ENCODE data around the gene EP400. TPM values are rescaled to one million over a fixed set of nuclear protein-coding genes. Genes with fewer than 3 reads are reported as not detected.

Gene EP400
- total and polyA plus RNA-seq, 2 of the 4 experiments (the other 2 are of a cell fraction) = 4.3 to 11.4 TPM

DNA sequence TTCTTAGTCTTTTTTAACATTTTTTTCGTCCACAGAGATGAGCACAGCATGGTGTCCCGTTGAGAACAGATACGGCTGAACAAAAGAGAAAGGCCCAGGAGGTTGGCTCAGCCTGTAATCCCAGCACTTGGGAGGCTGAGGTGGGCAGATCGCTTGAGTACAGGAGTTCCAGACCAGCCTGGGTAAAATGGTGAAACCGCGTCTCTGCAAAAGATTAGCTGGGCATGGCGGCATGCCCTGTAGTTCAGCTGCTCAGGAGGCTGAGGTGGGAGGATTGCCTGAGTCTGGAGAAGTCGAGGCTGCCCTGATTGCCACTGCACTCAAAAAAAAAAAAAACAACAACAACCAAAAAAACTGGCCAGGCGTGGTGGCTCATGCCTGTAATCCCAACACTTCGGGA, 5.9 kb upstream of the EP400 start:
- TF ChIP-seq CHD1 (IDR thresholded peaks at IDR 0.05; ENCODE audit: low read depth, low read length) (no peak), RAD21 (IDR thresholded peaks at IDR 0.05; ENCODE audit: low read length) (no peak), BHLHE40 (IDR thresholded peaks at IDR 0.05; ENCODE audit: low read depth, low read length) (no peak), SMC3 (IDR thresholded peaks at IDR 0.05; ENCODE audit: low read depth, low read length) (no peak), RCOR1 (IDR thresholded peaks at IDR 0.05; ENCODE audit: insufficient replicate concordance, low read length) (no peak), CEBPB (IDR thresholded peaks at IDR 0.05; ENCODE audit: low read depth, low read length) (no peak), MAFK (IDR thresholded peaks at IDR 0.05; ENCODE audit: low read depth, low read length) (no peak), RFX5 (IDR thresholded peaks at IDR 0.05; ENCODE audit: low read depth, low read length) (no peak), MXI1 (IDR thresholded peaks at IDR 0.05; ENCODE audit: borderline replicate concordance, low read depth, low read length) (no peak), POLR2A (IDR thresholded peaks at IDR 0.05; ENCODE audit: low read depth, low read length) (no peak), NFE2L2 (IDR thresholded peaks at IDR 0.05; ENCODE audit: low read depth, low read length) (no peak), FOS (IDR thresholded peaks at IDR 0.05; ENCODE audit: low read depth, low read length) (no peak), MAZ (IDR thresholded peaks at IDR 0.05; ENCODE audit: borderline replicate concordance, low read depth, low read length) (no peak)
- TF ChIP-seq, protein P1, sequence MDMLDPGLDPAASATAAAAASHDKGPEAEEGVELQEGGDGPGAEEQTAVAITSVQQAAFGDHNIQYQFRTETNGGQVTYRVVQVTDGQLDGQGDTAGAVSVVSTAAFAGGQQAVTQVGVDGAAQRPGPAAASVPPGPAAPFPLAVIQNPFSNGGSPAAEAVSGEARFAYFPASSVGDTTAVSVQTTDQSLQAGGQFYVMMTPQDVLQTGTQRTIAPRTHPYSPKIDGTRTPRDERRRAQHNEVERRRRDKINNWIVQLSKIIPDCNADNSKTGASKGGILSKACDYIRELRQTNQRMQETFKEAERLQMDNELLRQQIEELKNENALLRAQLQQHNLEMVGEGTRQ (IDR thresholded peaks at IDR 0.05; ENCODE audit: low read depth, low read length) = no peak
- TF ChIP-seq, protein P2, sequence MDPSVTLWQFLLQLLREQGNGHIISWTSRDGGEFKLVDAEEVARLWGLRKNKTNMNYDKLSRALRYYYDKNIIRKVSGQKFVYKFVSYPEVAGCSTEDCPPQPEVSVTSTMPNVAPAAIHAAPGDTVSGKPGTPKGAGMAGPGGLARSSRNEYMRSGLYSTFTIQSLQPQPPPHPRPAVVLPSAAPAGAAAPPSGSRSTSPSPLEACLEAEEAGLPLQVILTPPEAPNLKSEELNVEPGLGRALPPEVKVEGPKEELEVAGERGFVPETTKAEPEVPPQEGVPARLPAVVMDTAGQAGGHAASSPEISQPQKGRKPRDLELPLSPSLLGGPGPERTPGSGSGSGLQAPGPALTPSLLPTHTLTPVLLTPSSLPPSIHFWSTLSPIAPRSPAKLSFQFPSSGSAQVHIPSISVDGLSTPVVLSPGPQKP (IDR thresholded peaks at IDR 0.05; ENCODE audit: borderline replicate concordance, low read depth, low read length) = no peak
- intact Hi-C loops (cut with micrococcal nuclease) = no loop called here
- Histone ChIP-seq H2AK9ac (replicated peaks; ENCODE audit: low read depth, low read length, poor library complexity) (no peak overlapping the region), H3K9me3 (ENCODE audit: control insufficient read depth, insufficient read depth, low read length) (no peaks in the 10 kb centered on the region), H2BK120ac (ENCODE audit: low read depth, low read length) (no peak overlapping the region), H2AK5ac (ENCODE audit: low read depth, low read length) (no peak overlapping the region), H3K56ac (ENCODE audit: extremely low read depth, insufficient read depth, low read length) (no peak overlapping the region), H2AFZ (replicated peaks; ENCODE audit: low read length, poor library complexity) (no peak overlapping the region), H4K8ac (ENCODE audit: low read depth in 2 of 2, low read length in 2 of 2) (no peak overlapping the region), H3K4me3 (ENCODE audit: insufficient read depth, low read depth, low read length) (no peak overlapping the region), H3K4me1 (ENCODE audit: control insufficient read depth, insufficient read depth, low read length) (no peaks in the 10 kb centered on the region), H3K4ac (ENCODE audit: low read depth, low read length) (no peak overlapping the region), H4K20me1 (ENCODE audit: insufficient read depth, low read length) (no peaks in the 10 kb centered on the region), H3K9me1 (ENCODE audit: insufficient read depth, low read length) (peaks cover 4% of the 10 kb centered on the region; the same call in 1 of the 2 replicates), H3K23ac (ENCODE audit: low read depth, low read length) (no peak overlapping the region), H3K79me1 (ENCODE audit: low read depth in 1 of 2, low read length in 2 of 2) (peaks cover 0 to 7% of the 10 kb centered on the region in 2 experiments; a peak in 1 of 4 replicates), H3K4me2 (ENCODE audit: low read depth, low read length) (no peak overlapping the region), H2BK15ac (ENCODE audit: low read depth, low read length) (no peak overlapping the region), H3K18ac (ENCODE audit: low read depth, low read length) (no peak overlapping the region), H3K14ac (replicated peaks; ENCODE audit: low read depth, low read length) (no peak overlapping the region), H4K91ac (ENCODE audit: insufficient read depth, low read depth, low read length) (no peak overlapping the region), H3K27me3 (ENCODE audit: control insufficient read depth, insufficient read depth, low read length) (no peaks in the 10 kb centered on the region), H3K9ac (ENCODE audit: low read depth, low read length) (no peak overlapping the region), H3K36me3 (ENCODE audit: control insufficient read depth, insufficient read depth, low read length) (peaks cover 34% of the 10 kb centered on the region), H3K27ac (ENCODE audit: insufficient read depth, low read length) (no peak overlapping the region), H2BK5ac (ENCODE audit: low read depth, low read length, poor library complexity, severe bottlenecking) (no peak overlapping the region), H2BK20ac (ENCODE audit: low read depth, low read length) (no peak overlapping the region), H4K5ac (ENCODE audit: low read depth, low read length) (no peak overlapping the region)
- ATAC-seq (ENCODE audit: low read depth) (no peak), DNase-seq (no peak)
- dilution Hi-C loops (cut with HindIII; ENCODE audit: low sequenced_read_pairs, unreplicated experiment) = no loop called here
- 95% methylated on average over 3 of the region's 10 CpGs; no CpG with 5 or more reads in 1 of the 2 experiments for WGBS, 2 experiments (ENCODE audit: extremely low coverage in 2 of 2, insufficient read length in 1 of 2)
- in situ Hi-C loops (cut with MboI; ENCODE audit: low sequenced_read_pairs) = no loop called here
- ChIA-PET POLR2A (ENCODE audit: unreplicated experiment) (no interaction called here), CTCF (no interaction called here)
- no TSS peak for BruUV-seq (replicated peaks)
